Superior temporal gyrus (tissue), 1 donor: ENCODE data around the gene OR8D4.
A peak's percentile ranks its signal among the peaks of the same experiment; 100 is the strongest.
"Not testable (repeated sequence)": the region's sequence is repeated elsewhere in the genome, so short reads cannot be mapped to it uniquely, and the experiment has no call there.

Experiments used
- DNase-seq: peaks from one replicate; pipeline ENCODE4 v3.0.0-alpha.2; 2016; ENCODE audit errors: extremely low spot score

The OR8D4 gene

DNA sequence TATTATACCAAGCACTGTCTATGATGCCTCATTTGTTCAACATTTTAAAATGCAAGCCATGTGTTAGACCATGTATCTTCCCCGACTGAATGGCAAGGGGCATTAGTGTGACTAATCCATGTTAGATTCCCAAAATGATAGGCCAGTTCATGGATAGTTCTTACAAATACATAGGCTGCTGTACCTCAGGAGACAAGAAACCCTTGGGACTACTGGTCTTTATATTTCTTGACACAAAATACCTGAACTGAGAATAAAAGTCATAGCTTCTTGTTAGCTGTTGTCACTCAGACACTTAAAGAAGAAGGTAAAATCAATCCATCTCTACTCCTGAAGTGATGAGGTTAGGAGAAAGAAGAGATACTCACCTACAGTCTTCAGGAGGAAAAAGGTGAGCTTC, at the start of gene OR8D4:
OR8D4 (plus strand) TSS at position 301 of the 400 bp plus-strand sequence. CDS start 4,265 bp downstream, outside the sequence.
- DNase-seq: no peak

DNA sequence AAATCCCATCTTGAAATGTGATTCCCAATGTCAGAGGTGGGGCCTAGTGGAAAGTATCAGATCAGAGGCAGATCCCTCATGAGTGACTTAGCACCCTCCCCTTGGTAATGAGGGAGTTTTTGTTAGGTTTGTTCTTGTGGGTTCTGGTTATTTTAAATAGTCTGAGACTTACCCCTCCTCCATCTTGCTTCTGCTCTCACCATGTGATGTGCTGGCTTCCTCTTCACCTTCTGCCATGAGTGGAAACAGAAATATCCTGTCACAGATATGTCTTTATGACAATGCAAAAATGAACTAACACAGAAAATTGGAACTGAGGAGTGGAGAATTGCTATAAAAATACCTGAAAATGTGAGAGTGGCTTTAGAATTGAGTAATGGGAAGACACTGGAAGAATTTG, 49.6 kb upstream of the OR8D4 start:
- no peak for DNase-seq

DNA sequence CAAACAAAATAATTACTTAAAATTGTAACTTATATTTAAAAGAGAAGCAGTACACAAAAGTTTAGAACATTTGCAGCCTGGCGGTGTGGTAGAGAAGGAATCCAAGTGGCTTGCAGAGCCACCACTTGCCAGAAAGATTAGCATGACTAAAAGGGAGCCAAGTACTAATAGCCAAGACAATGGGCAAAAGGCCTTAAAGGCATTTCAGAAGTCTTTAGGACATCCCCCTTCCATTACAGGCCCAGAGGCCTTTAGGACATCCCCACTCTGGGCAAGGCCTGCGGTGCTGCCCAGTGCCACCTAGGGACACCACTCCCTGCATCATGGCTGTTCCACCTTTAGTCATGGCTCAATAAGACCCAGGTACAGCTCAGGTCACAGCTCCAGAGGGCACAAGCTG, 48.9 kb upstream of the OR8D4 start:
- no peak for DNase-seq

DNA sequence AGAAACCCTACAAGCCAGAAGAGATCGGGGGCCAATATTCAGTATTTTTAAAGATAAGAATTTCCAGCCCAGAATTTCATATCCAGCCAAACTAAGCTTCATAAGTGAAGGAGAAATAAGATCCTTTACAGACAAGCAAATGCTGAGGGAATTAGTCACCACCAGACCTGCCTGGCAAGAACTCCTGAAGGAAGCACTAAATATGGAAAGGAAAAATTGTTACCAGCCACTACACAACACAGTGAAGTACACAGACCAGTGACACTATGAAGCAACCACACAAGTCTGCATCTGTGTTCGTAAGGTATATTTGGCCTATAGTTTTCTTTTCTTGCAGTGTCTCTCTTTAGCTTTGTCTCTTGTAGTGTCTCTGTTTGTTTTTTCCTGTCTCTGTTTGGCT, 45.5 kb upstream of the OR8D4 start:
- DNase-seq: no peak

DNA sequence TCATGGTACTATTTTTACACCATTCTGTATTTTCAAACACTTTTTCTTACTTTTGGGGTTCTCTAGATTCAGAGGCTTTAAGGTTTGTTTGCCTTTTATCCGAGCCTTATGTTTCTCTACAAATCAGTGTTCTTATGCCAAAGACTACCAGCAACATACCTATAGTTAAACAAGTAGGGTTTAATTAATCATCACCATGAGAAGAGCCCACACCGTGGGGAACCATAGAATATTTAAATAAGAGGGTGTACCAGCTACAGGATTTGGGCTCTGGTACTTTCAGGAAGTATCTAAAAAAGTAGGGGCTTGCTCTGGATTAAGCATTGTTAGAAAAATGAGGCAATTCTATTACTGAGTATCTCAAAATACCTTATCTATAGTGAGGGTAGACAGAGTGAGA, 42.2 kb upstream of the OR8D4 start:
- DNase-seq: no peak

DNA sequence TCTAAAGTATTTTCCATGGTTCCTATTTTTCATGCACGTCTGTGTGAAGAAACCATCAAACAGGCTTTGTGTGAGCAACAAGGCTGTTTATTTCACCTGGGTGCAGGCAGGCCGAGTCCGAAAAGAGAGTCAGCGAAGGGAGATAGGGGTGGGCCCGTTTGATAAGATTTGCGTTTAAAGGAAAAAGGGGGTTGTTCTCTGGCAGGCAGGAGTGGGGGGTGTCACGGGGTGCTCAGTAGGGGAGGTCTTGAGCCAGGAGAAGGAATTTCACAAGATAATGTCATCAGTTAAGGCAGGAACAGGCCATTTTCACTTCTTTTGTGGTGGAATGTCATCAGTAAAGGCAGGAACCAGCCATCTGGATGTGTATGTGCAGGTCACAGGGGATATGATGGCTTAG, 36.7 kb upstream of the OR8D4 start:
- not testable (repeated sequence) for DNase-seq

DNA sequence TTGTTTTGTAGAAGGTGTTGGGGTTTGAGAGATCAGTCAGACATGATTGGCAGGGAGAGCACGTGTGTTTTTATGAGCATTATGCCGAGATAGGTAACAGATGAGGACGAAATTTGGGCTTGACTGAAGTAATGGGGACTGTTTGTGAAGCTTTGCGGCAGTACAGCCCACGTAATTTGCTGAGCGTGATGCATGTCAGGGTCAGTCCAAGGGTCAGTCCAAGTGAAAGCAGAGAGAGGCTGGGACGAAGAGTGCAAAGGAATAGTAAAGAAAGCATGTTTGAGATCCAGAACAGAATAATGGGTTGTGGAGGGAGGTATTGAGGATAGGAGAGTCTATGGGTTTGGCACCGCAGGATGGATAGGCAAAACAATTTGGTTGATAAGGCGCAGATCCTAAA, 34.2 kb upstream of the OR8D4 start:
- not testable (repeated sequence) for DNase-seq

DNA sequence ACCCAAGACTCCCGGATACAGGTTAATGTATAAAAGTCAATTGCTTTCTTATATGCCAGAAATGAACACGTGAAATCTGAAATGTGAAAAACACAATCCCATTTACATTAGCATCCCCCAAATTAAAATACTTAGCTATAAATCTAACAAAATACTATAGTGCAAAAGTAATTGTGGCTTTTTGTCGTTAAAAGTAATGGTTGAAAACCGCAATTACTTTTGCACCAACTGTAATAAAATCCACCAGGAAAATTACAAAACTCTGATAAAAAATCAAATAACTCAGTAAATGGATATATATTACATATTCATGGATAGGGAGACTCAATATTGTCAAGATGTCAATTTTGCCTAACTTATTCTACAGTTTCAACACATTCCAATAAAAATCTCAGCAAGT, 21.1 kb upstream of the OR8D4 start:
- no peak for DNase-seq

DNA sequence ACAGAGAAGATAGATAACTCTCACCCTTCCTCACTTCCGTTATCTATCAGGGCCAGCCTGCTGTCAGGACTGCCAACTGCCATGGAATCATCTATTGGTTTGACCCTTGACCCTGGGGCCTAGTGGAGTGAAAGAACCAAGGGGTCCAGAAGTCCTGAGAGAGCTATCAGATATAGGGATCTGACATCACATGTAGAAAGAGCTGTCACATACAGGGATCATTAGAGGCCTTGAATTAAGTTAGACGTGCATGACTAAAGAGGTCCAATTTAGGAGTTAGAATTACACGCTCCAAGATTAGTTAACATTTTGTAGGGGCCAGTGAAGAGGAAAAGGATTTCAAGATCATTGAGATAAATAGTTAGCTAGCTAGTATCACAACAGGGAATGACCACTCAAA, 16.4 kb upstream of the OR8D4 start, which contains the start of gene TMEM225:
TMEM225 (minus strand) TSS at position 101 of the 400 bp plus-strand sequence. CDS start 245 bp downstream, outside the sequence.
- DNase-seq: no peak

DNA sequence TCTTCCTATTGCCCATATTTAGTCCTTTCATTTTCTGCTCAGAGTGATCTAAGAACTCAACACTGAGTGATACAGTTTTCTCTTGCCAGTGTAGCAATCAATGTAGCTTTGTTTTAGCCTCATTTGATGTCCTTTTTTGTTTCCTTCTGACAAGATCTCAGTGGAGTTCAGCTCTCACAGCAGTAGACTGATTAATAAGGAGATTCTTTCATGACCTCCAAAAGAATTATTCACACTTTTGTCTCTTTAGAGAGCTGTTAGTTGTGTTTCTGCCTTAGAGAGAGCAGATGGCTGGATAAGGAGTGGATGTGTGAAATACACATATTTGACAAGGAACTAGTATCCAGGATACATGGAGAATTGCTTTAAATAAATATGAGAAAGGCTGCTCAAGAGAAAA, 9.9 kb upstream of the OR8D4 start:
- DNase-seq: peak; percentile 21

DNA sequence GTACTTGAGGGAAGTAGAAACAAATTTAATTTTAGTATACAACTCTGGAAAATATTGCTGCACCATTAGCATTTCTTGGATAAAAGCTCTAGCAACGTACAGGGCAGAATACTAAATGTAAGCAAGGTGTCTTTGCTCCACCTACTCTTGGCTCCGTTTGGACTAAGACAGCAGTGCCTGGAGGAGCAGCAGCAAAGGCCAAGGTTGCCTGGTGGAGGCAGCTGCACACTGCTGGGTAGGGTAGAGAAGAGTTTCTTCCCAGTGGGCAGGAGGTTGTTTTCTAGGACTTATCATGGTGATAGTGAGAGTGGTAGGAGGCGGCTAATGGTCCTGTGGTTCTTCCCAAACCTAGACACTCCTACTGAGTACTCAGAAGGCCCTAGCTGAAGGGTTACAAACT, 2.2 kb upstream of the OR8D4 start:
- no peak for DNase-seq

DNA sequence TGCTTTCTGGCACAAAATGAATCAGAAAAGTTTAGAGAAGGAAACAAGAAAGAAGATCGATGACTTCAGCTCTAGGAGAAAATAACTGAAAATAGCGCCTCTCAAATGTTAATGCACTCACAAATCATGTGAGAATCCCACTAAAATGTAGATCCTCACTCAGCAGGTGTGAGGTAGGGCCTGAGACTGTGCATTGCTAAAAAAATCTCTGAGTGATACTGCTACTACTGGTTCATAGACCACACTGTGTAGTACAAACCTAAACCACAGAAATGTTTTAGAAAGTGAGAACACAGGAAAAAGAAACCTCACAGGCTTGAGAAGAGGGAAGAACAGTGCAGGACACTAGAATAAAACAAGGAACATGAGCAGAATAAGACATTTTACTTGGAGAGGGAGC, 2.0 kb downstream of the OR8D4 start:
- no peak for DNase-seq

DNA sequence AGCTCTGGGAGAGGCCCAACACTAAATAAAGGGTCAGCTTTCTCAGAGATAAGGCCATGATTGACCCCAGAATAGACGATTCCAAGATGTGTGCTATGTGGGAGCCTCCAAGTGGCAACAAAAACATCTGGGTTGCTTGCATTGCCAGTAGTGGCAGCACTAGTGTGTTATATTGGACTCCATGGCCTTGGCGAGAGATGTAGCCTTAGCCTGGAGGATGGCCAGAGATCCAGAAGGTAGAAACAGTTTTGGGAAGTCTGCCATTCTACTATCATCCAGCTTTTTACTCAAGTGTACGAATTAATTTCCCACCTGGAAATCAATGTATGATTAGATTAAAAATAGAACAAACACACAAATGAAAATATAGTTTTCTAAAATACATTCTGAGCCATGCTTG, 3.0 kb downstream of the OR8D4 start:
- DNase-seq: no peak

DNA sequence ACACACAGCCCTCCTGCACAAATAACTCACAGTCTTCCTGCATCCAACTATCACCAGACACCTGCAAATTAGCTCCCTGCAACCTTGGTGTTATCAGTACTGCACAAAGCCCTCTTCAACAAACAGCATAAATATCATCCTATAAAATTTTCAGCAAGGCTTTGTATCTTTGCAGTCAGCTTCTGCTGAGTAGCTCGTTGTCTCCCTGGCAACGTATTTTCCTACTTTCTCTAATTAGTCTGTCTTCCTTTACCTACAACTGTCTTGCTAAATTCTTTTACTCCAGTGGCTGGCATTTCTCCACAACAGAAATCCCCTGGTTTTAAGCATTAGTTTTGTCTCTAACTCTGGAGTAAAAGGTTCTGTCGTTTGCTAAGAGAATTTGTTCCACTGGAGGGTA, 3.9 kb downstream of the OR8D4 start:
- DNase-seq: peak; percentile 10

DNA sequence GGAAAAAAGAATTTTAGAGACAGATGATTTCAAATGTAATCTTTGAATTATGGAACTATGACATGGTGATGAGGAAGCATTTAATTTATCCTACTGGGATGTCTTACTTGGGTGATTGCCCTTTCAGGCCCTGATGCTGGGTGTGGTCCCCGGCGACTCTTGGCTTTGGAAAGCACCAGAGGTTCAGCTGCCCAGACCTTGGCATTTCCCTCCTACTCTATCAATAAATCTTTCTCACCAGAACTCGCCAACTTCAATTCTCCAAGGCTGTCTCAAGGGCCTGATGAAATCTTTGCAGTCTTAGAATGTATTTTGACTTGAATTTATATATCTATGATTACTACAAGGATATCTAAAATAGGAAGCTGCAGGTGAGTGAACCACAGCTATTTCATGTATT, 19.0 kb downstream of the OR8D4 start:
- DNase-seq: no peak

DNA sequence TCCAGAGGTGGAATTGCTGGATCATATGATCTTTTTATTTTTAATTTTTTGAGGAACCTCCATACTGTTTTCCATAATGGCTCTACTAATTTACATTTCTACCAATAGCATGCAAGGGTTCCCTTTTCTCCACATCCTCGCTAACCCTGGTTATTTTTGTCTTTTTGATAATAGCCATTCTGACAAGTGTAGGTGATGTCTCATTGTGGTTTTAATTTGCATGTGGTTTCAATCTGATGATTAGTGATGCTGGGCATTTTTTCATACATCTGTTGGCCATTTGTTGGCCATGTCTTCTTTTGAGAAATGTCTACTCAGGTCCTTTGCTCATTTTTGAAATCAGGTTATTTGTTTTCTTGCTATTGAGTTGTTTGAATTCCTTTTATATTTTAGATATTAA, 22.1 kb downstream of the OR8D4 start:
- no peak for DNase-seq

DNA sequence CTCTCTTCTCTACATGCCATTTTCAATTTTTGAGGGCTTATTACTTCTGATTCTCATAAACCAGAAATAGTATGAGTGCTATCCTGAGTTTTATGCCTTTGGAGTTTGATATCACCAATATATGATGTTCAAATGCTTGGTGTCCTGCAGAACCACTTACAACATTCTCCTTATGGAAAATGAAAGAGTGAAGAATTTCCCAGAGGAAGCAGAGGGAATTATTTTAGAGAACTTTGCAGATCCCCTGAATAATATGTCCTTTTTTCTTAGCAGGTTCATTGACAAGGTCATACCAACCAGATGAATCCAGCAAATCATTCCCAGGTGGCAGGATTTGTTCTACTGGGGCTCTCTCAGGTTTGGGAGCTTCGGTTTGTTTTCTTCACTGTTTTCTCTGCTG, 37.4 kb downstream of the OR8D4 start, which contains the start of gene OR4D5:
OR4D5 (plus strand) TSS at position 301 of the 400 bp plus-strand sequence; CDS start at position 301, 0 bp downstream.
- no peak for DNase-seq

DNA sequence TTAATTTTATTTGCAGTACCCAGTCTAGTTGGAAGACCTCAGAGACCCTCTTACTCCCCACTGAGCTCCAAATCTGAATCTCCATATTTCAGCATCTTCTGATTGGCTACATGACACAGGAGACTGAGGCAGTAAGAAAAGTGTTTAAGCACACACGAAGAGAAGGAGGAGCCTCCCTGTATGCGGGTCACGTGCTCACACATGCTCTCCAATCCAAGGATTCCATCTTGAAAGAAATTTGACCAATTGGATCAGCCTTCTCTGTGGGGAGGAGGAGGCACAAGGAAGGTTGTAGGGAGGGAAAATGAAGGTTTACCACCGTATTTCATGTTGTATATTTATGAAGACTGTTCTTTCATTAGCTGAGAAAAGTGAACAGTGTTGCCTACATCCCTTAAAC, 40.4 kb downstream of the OR8D4 start:
- no peak for DNase-seq

DNA sequence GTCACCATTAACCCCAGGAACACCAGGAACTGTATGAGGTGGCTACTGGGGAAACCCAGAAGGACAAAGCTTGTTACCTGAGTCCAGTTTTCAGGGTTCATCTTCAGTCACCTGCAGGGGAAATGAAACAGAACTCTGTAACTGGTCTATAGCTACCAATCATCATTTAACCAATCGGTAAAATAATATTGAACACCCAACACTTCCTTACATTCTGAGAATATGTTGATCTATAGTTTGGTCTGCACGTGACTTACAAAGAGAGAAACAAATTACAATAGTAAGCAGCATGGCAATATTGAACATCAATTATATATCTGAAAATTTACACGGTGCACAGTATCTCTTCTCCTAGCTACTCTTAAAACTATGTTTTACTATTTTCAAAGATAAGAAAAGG, 41.8 kb downstream of the OR8D4 start, which contains the start of gene OR6T1:
OR6T1 (minus strand) TSS at position 101 of the 400 bp plus-strand sequence; CDS start at position 101, 0 bp downstream.
- DNase-seq: no peak

DNA sequence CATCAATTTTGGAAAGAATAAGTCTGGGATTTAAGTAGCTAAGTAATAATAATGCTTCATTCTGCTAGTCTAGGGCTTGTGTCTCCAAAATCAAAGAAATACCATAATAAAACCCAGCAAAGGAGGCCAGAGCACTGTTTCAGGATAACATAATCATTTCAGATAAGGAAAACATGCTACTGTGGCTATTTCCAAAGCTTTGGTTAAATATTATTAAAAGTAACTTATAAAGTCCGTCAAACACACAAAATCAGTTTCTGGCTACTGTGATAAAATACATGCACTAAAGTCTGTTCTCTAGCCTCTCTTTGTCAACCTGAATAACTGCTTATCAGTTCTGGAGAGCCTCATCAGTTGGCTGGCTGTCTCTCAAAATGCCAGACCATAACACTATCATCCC, 43.2 kb downstream of the OR8D4 start:
- DNase-seq: no peak

DNA sequence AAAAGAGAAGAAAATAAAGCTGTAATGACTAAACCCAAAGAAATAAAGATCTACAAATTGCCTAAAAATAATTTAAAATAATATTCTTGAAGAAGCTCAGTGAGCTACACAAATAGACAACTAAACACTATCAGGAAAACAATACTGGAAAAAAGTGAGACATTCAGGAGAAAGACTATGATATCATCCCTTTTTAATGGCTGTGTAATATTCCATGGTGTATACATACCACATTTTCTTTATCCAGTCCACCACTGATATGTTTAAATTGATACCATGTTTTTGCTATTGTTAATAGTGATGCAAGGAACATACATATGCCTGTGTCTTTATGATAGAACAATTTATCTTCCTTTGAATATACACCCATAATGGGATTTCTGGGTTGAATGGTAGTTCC, 54.8 kb downstream of the OR8D4 start:
- no peak for DNase-seq
